ENCODE measurements around the gene ERC2.

DNA sequence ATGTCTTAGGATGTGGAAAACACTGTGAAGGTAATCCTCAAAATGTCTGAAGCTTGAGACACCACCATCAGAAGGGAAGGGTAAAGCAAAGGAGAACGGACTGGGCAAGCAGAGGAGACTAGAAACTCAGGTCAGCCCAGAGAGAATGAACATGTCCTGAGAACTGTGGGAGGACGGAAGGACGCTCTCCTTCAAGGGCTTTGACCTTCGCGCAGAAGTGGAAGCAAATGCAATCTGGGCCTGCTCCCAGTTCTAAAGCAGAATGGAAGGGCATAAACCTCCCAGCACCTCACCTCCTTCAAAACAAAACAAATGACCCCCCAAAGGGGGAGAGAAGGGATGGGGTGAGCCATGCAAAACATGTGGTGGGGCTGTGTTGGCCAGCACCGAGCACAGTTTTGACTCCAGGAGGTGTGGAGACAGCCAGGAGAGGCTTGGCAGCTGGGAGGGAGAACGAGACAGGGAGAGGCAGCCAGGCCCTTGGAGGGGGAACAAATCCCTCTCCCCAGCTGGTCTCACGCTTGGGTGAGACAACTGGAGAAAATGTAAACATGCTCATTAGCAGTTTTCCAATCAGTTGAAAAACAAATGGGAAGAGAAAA is 758.8 kb downstream of the ERC2 start:
- TF ChIP-seq CTCF (IDR thresholded peaks at IDR 0.05) (no peak), POLR2A (IDR thresholded peaks at IDR 0.05) (no peak)
